ENCODE measurements around the gene ABHD18. TPM values are rescaled to one million over a fixed set of nuclear protein-coding genes. Genes with fewer than 3 reads are reported as not detected.
"Not testable (repeated sequence)": the region's sequence is repeated elsewhere in the genome, so short reads cannot be mapped to it uniquely, and the experiment has no call there.

The ABHD18 gene
- total RNA-seq, 1 experiment from 2014 or later, result 8.7 TPM

- no peak for DNase-seq (ENCODE audit: low read depth)
These were observed 23.4 kb downstream of the ABHD18 start for GRCh38 chr4:127988638-127989037.

- DNase-seq (ENCODE audit: low read depth), result no peak
These were observed 27.9 kb downstream of the ABHD18 start for GRCh38 chr4:127993151-127993550.

GRCh38 chr4:127995776-127996175 lies 30.6 kb downstream of the ABHD18 start:
- DNase-seq (ENCODE audit: low read depth), result no peak

- not testable (repeated sequence) for DNase-seq (ENCODE audit: low read depth)
These were observed 31.3 kb downstream of the ABHD18 start for GRCh38 chr4:127996521-127996920.

GRCh38 chr4:127997534-127998388 lies 32.6 kb downstream of the ABHD18 start:
- DNase-seq (ENCODE audit: low read depth), result peak; percentile 83

GRCh38 chr4:128006592-128006991 lies 41.4 kb downstream of the ABHD18 start:
- peak; percentile 51 for DNase-seq (ENCODE audit: low read depth)

GRCh38 chr4:128009428-128009827 lies 44.2 kb downstream of the ABHD18 start:
- DNase-seq (ENCODE audit: low read depth), result no peak

GRCh38 chr4:128025319-128025718 lies 60.1 kb downstream of the ABHD18 start:
- no peak for DNase-seq (ENCODE audit: low read depth)

GRCh38 chr4:128029907-128030306 lies 64.7 kb downstream of the ABHD18 start:
- DNase-seq (ENCODE audit: low read depth), result no peak

- no peak for DNase-seq (ENCODE audit: low read depth)
These were observed 66.7 kb downstream of the ABHD18 start for GRCh38 chr4:128031756-128032384.

GRCh38 chr4:128039568-128039967 lies 74.4 kb downstream of the ABHD18 start:
- no peak for DNase-seq (ENCODE audit: low read depth)

- DNase-seq (ENCODE audit: low read depth), result not testable (repeated sequence)
These were observed 81.8 kb downstream of the ABHD18 start for GRCh38 chr4:128047019-128047418.

GRCh38 chr4:128047514-128047913 lies 82.3 kb downstream of the ABHD18 start:
- DNase-seq (ENCODE audit: low read depth), result not testable (repeated sequence)

GRCh38 chr4:128051229-128051628 lies 86.0 kb downstream of the ABHD18 start:
- DNase-seq (ENCODE audit: low read depth), result peak; percentile 5

GRCh38 chr4:128054907-128055306 lies 89.7 kb downstream of the ABHD18 start:
- DNase-seq (ENCODE audit: low read depth), result not testable (repeated sequence)

- DNase-seq (ENCODE audit: low read depth), result not testable (repeated sequence)
These were observed 90.4 kb downstream of the ABHD18 start for GRCh38 chr4:128055441-128056206.

- no peak for DNase-seq (ENCODE audit: low read depth)
These were observed 91.2 kb downstream of the ABHD18 start for GRCh38 chr4:128056396-128056795.

GRCh38 chr4:128060121-128060698 lies 95.0 kb downstream of the ABHD18 start:
- peak; percentile 4 for DNase-seq (ENCODE audit: low read depth)

- peak; percentile 96 for DNase-seq (ENCODE audit: low read depth)
These were observed 95.7 kb downstream of the ABHD18 start, which contains the start of gene LARP1B for GRCh38 chr4:128060699-128061565. Gene LARP1B, plus strand, starts transcription at chr4:128061312. Its CDS starts 13,640 bp downstream, at chr4:128074952.
